Astrocyte of the spinal cord (primary cell): Measurements from ENCODE around the gene TMEM63C.

Experiments
- DNase-seq: peaks from one replicate; pipeline ENCODE4 v3.0.0; 2011; ENCODE audit warnings: low read depth, low spot score
- H3K4me3 ChIP-seq: 2 replicates; pipeline ENCODE4 v1.5.1; 2011; ENCODE audit warnings: low read depth, mild to moderate bottlenecking, low read length, moderate library complexity
- in situ Hi-C: cut with HindIII; loops from 2 replicates; pipeline ENCODE4 v1.10.0; 2017; ENCODE audit warnings: low sequenced_read_pairs
- TF ChIP-seq, protein P1 (sequence below): IDR thresholded peaks from 2 replicates; pipeline ENCODE4 v1.5.1; 2012; ENCODE audit warnings: low read depth, mild to moderate bottlenecking, low read length, inconsistent platforms

TMEM63C gene

GRCh38 chr14:77184396-77185092, 2.9 kb downstream of the TMEM63C start:
- no peak overlapping the region for H3K4me3 ChIP-seq
- in situ Hi-C loops: no loop called here
- no peak for DNase-seq
- TF ChIP-seq, protein P1, sequence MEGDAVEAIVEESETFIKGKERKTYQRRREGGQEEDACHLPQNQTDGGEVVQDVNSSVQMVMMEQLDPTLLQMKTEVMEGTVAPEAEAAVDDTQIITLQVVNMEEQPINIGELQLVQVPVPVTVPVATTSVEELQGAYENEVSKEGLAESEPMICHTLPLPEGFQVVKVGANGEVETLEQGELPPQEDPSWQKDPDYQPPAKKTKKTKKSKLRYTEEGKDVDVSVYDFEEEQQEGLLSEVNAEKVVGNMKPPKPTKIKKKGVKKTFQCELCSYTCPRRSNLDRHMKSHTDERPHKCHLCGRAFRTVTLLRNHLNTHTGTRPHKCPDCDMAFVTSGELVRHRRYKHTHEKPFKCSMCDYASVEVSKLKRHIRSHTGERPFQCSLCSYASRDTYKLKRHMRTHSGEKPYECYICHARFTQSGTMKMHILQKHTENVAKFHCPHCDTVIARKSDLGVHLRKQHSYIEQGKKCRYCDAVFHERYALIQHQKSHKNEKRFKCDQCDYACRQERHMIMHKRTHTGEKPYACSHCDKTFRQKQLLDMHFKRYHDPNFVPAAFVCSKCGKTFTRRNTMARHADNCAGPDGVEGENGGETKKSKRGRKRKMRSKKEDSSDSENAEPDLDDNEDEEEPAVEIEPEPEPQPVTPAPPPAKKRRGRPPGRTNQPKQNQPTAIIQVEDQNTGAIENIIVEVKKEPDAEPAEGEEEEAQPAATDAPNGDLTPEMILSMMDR: no peak

DNA sequence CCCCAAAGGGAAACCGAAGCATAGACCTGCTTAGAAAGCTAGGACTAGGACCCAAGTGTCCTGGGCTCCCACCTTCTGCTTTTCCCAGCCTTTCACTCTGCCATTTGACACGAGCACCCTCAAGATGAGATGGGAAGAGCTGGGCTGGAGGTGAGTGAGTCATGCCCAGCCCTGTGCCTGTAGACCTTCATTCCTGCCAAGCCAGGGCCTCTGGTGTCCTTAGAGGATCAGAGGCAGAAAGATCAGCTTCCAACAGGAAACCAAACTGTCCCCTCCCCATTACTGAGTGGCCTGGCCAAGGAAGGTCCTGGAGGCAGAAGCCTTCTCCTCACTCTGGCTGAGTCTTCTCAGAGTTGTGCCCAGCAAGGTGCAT, 3.5 kb downstream of the TMEM63C start:
- H3K4me3 ChIP-seq: no peak overlapping the region
- no peak for DNase-seq
- TF ChIP-seq, protein P1: no peak
- in situ Hi-C loops: no loop called here

DNA sequence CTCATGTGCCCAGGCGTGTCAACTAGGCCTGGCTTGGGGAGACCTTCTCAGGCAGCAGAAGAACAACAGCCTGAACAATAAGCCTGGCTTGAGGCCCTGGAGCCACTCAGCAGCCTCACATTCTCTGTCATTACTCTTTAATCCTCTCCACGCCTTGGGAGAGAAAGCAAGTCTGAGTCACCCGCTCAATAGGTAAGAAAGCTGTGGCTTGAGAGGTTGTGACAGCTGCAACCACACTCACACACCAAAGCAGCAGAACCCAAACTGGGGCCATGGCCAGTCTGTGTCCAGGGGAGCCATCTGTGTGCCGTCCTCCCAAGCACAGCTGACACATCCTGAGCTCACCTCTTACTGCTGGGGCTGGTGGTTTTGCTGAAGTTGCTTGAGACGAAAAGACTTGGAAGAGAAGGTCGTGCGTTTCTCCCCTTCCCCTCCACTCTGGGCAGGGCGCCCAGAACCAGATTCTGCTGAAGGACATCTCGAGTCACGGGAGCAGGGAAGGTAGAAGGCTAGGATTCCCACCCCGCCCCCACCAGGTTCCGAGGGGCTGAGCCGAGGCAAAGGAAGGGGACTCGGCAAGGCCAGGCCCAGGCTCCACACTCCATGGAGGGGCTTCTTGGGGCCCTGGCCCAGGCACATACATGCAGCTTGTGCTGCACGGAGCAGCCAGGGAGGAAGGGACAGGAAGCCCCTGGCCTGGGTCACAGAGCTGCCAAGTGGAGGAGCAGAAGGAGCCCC, 5.5 kb downstream of the TMEM63C start:
- H3K4me3 ChIP-seq: no peak overlapping the region
- peak; percentile 43 for DNase-seq
- TF ChIP-seq, protein P1: no peak
- in situ Hi-C loops: no loop called here

DNA sequence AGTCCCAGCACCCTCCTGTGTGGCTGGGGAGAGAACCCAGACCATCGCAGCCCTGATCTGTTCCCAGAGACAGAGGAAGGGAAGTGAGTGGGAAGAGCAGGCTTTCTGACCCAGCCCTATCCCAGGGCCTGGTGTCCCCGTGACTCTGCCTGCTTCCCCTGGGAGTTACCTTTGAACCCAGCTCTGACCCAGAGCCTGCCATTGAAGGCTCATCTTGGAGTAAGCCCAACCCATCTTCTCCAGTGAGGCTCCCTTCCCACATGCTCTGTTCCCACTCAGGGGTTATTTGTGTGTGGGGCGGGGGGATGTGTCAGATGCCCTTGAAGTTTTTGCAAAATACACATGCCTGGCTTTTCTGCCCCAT, 6.0 kb downstream of the TMEM63C start:
- no peak overlapping the region for H3K4me3 ChIP-seq
- in situ Hi-C loops: no loop called here
- TF ChIP-seq, protein P1: no peak
- no peak for DNase-seq

- TF ChIP-seq, protein P1: no peak
- in situ Hi-C loops: no loop called here
- DNase-seq: no peak
These were observed 7.9 kb downstream of the TMEM63C start for GRCh38 chr14:77189479-77189878.

DNA sequence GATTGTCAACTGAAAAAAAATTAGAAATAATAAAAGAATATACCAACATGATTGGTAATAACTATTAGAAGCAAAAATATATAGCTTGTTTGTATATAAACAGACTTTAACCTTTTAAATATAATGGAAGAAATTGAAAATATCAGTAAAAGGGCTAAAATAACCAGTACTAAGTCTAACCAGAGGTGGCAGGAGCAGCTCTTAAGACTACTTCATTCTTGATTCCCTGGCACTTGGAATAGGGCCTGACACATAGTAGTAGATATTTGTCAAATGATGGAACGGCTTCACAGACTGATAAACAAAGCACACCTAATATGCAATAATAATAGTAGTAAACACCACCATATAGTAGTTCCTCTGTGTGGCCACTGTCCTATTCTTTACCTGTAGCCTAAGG, 9.4 kb downstream of the TMEM63C start:
- DNase-seq: no peak
- no peak overlapping the region for H3K4me3 ChIP-seq
- TF ChIP-seq, protein P1: no peak
- in situ Hi-C loops: no loop called here

More at GRCh38 chr14:77189479-77189878, 7.9 kb downstream of the TMEM63C start:
- H3K4me3 ChIP-seq: no peak overlapping the region
